Activated naive CD8-positive, alpha-beta T cell treated with anti-CD3 and anti-CD28 coated beads, Interleukin-2, amount 50 U/mL, for 24 hours (primary cell): ENCODE data around the gene NEU4.
"Not testable (repeated sequence)": the region's sequence is repeated elsewhere in the genome, so short reads cannot be mapped to it uniquely, and the experiment has no call there.

Experiments
- ATAC-seq: fragments of 150-1000 bp; cut with Tn5 transposase; one replicate; pipeline ENCODE4 v1.10.0; 2021
- DNase-seq: peaks from one replicate; pipeline ENCODE4 v3.0.0; 2021
- H3K27ac Mint-ChIP-seq: one replicate; pipeline ENCODE4 v1.8.0; 2021; ENCODE audit warnings: mild to moderate bottlenecking, mixed read lengths
- H3K27me3 Mint-ChIP-seq: one replicate; pipeline ENCODE4 v1.8.0; 2021; ENCODE audit warnings: mixed read lengths
- H3K36me3 Mint-ChIP-seq: one replicate; pipeline ENCODE4 v1.8.0; 2021; ENCODE audit warnings: low read depth, mixed read lengths
- H3K4me1 Mint-ChIP-seq: one replicate; pipeline ENCODE4 v1.8.0; 2021; ENCODE audit warnings: mixed read lengths
- H3K4me3 Mint-ChIP-seq: one replicate; pipeline ENCODE4 v1.8.0; 2021; ENCODE audit warnings: mild to moderate bottlenecking, moderate library complexity, mixed read lengths
- H3K9me3 Mint-ChIP-seq: one replicate; pipeline ENCODE4 v1.8.0; 2021; ENCODE audit warnings: mixed read lengths

The NEU4 gene

GRCh38 chr2:241812730-241813643 lies 4.0 kb downstream of the NEU4 start:
- no peak overlapping the region for H3K4me3 Mint-ChIP-seq
- no peaks in the 10 kb centered on the region for H3K36me3 Mint-ChIP-seq
- H3K27ac Mint-ChIP-seq, result no peak overlapping the region
- peaks cover 15% of the 10 kb centered on the region for H3K4me1 Mint-ChIP-seq
- H3K9me3 Mint-ChIP-seq, result no peaks in the 10 kb centered on the region
- DNase-seq (no peak), ATAC-seq (no peak)
- H3K27me3 Mint-ChIP-seq, result peaks cover 5% of the 10 kb centered on the region

- no peaks in the 10 kb centered on the region for H3K36me3 Mint-ChIP-seq
- ATAC-seq, result peak; percentile 72
Observed at GRCh38 chr2:241813644-241814392, 4.8 kb downstream of the NEU4 start.

GRCh38 chr2:241814393-241814642 lies 5.3 kb downstream of the NEU4 start:
- no peak overlapping the region for H3K4me3 Mint-ChIP-seq
- DNase-seq (no peak), ATAC-seq (no peak)
- H3K27ac Mint-ChIP-seq, result no peak overlapping the region
- H3K4me1 Mint-ChIP-seq, result peaks cover 10% of the 10 kb centered on the region
- H3K27me3 Mint-ChIP-seq, result no peaks in the 10 kb centered on the region
- H3K9me3 Mint-ChIP-seq, result no peaks in the 10 kb centered on the region
- H3K36me3 Mint-ChIP-seq, result no peaks in the 10 kb centered on the region

More at GRCh38 chr2:241813644-241814392, 4.8 kb downstream of the NEU4 start:
- H3K27ac Mint-ChIP-seq, result peak overlapping the region; percentile 49
- no peak overlapping the region for H3K4me3 Mint-ChIP-seq
- H3K9me3 Mint-ChIP-seq, result no peaks in the 10 kb centered on the region
- no peaks in the 10 kb centered on the region for H3K27me3 Mint-ChIP-seq
- no peak for DNase-seq
- peaks cover 13% of the 10 kb centered on the region for H3K4me1 Mint-ChIP-seq

GRCh38 chr2:241814643-241815476 lies 5.9 kb downstream of the NEU4 start:
- DNase-seq (no peak), ATAC-seq (no peak)
- Mint-ChIP-seq H3K4me1 (peaks cover 10% of the 10 kb centered on the region), H3K9me3 (no peaks in the 10 kb centered on the region), H3K36me3 (no peaks in the 10 kb centered on the region), H3K27ac (no peak overlapping the region), H3K4me3 (no peak overlapping the region), H3K27me3 (no peaks in the 10 kb centered on the region)

GRCh38 chr2:241815477-241816430 lies 6.8 kb downstream of the NEU4 start:
- peaks cover 10% of the 10 kb centered on the region for H3K4me1 Mint-ChIP-seq
- H3K9me3 Mint-ChIP-seq, result no peaks in the 10 kb centered on the region
- no peak for DNase-seq
- no peak overlapping the region for H3K27ac Mint-ChIP-seq
- H3K4me3 Mint-ChIP-seq, result no peak overlapping the region
- no peaks in the 10 kb centered on the region for H3K36me3 Mint-ChIP-seq
- peaks cover 2% of the 10 kb centered on the region for H3K27me3 Mint-ChIP-seq
- no peak for ATAC-seq

- DNase-seq, result no peak
- H3K4me1 Mint-ChIP-seq, result peaks cover 10% of the 10 kb centered on the region
- no peak for ATAC-seq
- H3K4me3 Mint-ChIP-seq, result no peak overlapping the region
- H3K27me3 Mint-ChIP-seq, result peaks cover 2% of the 10 kb centered on the region
- no peaks in the 10 kb centered on the region for H3K36me3 Mint-ChIP-seq
- no peaks in the 10 kb centered on the region for H3K9me3 Mint-ChIP-seq
- H3K27ac Mint-ChIP-seq, result no peak overlapping the region
Observed at GRCh38 chr2:241816431-241817121, 7.6 kb downstream of the NEU4 start.

- Mint-ChIP-seq H3K4me1 (peaks cover 10% of the 10 kb centered on the region), H3K36me3 (no peaks in the 10 kb centered on the region), H3K4me3 (no peak overlapping the region), H3K27ac (no peak overlapping the region), H3K9me3 (no peaks in the 10 kb centered on the region), H3K27me3 (peaks cover 2% of the 10 kb centered on the region)
- DNase-seq (no peak), ATAC-seq (no peak)
Observed at GRCh38 chr2:241817126-241817820, 8.3 kb downstream of the NEU4 start.

- not testable (repeated sequence) for ATAC-seq, H3K27me3 Mint-ChIP-seq, DNase-seq, H3K36me3 Mint-ChIP-seq, H3K27ac Mint-ChIP-seq, H3K9me3 Mint-ChIP-seq, H3K4me3 Mint-ChIP-seq
- peaks cover 10% of the 10 kb centered on the region for H3K4me1 Mint-ChIP-seq
Observed at GRCh38 chr2:241817821-241818215, 8.8 kb downstream of the NEU4 start.

- H3K27ac Mint-ChIP-seq, result no peak overlapping the region
Observed at GRCh38 chr2:241818229-241818942, 9.4 kb downstream of the NEU4 start.

GRCh38 chr2:241818943-241819270 lies 9.9 kb downstream of the NEU4 start:
- DNase-seq, result no peak
- Mint-ChIP-seq H3K36me3 (no peaks in the 10 kb centered on the region), H3K4me1 (peaks cover 12% of the 10 kb centered on the region), H3K27ac (no peak overlapping the region), H3K4me3 (no peak overlapping the region), H3K27me3 (peaks cover 10% of the 10 kb centered on the region), H3K9me3 (peaks cover 8% of the 10 kb centered on the region)
- no peak for ATAC-seq

More at GRCh38 chr2:241818229-241818942, 9.4 kb downstream of the NEU4 start:
- Mint-ChIP-seq H3K4me1 (peaks cover 10% of the 10 kb centered on the region), H3K27me3 (peaks cover 10% of the 10 kb centered on the region), H3K4me3 (no peak overlapping the region), H3K9me3 (peaks cover 3% of the 10 kb centered on the region), H3K36me3 (no peaks in the 10 kb centered on the region)
- DNase-seq, result no peak
- ATAC-seq, result no peak

GRCh38 chr2:241819947-241820624 lies 11.1 kb downstream of the NEU4 start:
- H3K27ac Mint-ChIP-seq, H3K4me3 Mint-ChIP-seq, ATAC-seq, DNase-seq, H3K9me3 Mint-ChIP-seq, H3K36me3 Mint-ChIP-seq: not testable (repeated sequence)
- peaks cover 11% of the 10 kb centered on the region for H3K4me1 Mint-ChIP-seq
- peaks cover 16% of the 10 kb centered on the region for H3K27me3 Mint-ChIP-seq
